HG03457 (cell line): ENCODE data around the gene STPG1.

Experiments used
- ATAC-seq: cut with Tn5 transposase; IDR thresholded peaks from one replicate; pipeline ENCODE4 v1.9.1; 2021; ENCODE audit warnings: moderate number of reproducible peaks; ENCODE audit not compliant: unreplicated experiment

The STPG1 gene

DNA sequence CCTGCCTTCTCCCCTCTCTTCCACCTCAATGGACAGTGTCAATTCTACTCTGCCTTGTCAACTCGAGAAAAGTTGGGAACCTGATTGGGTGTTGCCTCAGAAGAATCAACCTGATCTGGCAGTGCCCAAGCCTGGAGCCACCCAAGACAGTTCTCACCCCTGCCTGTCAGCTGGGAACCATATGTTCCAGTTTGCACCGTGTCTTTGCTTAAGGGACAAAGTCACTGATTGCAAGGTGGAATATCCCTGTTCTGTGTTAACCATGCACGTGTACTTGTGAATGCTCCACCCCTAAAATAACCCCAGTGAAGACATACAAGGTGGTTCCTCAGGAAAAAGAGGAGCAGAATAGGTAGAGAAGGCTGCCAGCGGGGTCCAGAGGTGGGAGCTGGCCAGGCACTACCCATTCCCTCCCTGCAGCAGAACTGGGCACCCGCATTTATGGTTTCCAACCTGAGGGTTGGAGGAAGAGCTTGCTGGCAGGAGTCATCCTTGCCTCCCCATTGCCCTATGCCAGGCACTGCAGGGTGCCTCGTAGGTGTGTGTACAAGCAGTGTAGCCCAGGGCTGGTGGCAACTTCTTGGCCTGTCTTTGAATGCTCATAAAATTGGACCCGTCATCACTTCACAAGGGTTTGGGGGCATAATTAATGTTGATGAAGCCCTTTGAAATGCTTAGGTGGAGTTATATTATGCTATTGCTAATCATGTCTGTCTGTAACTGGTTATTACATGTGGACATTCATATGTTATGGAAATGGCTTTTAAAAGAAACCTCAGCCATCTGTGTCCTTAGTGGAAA lies 13.4 kb upstream of the STPG1 start:
- no peak for ATAC-seq

DNA sequence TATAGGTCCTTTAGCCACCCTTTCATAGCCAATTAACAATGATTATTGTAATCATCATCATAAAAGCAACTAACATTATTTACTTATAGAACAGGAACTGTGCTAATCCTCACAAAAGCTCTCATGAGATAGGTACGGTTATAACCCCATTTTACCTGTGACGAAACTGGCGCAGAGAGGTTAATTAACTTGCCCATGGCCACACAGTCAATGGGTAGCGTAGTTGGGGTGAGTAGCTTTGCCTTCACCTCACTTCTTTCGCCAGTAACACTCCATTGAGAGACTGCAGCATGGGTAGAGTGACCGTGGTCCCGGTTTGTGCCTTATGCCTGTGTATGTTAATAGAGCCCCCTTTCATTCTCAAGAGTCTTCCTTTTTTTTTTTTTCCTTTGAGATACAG lies 12.3 kb upstream of the STPG1 start:
- no peak for ATAC-seq

- no peak for ATAC-seq
Observed at GRCh38 chr1:24425441-24425840, 11.9 kb upstream of the STPG1 start.

- no peak for ATAC-seq
Observed at GRCh38 chr1:24424990-24425389, 11.4 kb upstream of the STPG1 start.

- no peak for ATAC-seq
Observed at GRCh38 chr1:24424207-24424606, 10.6 kb upstream of the STPG1 start.

DNA sequence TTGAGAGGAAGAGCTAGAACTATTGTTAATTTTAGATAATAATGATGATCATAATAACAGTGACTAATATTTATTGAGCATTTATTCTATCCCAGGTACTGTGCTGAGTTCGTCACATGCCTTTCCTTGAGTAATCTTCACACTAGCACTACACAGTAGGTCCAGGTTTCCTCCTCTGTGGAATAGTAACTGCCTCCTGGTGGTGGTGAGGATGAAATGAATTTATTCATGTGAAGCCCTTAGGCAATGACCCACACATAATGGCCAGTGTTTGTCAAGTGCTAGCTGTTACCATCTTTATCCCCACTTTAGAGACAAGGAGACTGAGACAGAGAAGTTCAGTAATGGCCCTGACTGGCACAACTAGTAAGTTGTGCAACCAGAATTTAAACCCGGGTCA lies 7.9 kb upstream of the STPG1 start:
- ATAC-seq = no peak

GRCh38 chr1:24420547-24420946 lies 7.0 kb upstream of the STPG1 start:
- ATAC-seq = no peak

DNA sequence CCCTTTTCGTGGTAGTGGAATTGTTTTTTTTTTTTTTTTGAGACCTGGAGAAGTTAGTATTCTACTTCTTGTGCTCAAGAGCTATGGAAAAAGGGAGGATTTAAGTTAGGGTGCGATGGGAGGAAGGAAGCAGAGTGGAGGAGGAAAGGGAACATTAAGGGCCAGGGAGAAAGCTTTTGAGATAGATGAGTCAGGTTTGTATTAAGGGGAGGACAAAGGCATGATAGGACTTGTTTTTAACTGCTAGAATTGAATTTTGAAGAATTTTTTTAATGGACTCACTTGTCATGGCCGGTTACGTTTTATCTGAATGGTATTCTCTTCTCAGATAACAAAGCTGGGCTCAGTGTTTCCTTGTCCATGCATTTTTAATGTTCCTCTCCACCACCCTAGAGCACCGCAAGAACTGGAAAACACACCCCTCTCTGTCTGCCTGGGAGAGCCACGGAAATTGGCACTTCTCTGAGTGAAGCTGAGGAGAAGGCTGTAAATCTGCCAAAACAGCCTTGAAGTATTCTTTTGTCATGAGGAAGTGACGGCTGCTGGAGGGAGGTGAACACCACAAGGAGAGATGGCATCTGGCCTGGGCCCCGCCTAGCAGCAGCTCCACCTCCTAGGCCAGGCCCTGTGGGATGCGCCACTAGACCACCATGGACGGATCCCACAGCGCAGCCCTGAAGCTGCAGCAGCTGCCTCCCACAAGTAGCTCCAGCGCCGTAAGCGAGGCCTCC lies 5.5 kb upstream of the STPG1 start:
- ATAC-seq = no peak

- no peak for ATAC-seq
Observed at GRCh38 chr1:24417681-24418080, 4.1 kb upstream of the STPG1 start.

DNA sequence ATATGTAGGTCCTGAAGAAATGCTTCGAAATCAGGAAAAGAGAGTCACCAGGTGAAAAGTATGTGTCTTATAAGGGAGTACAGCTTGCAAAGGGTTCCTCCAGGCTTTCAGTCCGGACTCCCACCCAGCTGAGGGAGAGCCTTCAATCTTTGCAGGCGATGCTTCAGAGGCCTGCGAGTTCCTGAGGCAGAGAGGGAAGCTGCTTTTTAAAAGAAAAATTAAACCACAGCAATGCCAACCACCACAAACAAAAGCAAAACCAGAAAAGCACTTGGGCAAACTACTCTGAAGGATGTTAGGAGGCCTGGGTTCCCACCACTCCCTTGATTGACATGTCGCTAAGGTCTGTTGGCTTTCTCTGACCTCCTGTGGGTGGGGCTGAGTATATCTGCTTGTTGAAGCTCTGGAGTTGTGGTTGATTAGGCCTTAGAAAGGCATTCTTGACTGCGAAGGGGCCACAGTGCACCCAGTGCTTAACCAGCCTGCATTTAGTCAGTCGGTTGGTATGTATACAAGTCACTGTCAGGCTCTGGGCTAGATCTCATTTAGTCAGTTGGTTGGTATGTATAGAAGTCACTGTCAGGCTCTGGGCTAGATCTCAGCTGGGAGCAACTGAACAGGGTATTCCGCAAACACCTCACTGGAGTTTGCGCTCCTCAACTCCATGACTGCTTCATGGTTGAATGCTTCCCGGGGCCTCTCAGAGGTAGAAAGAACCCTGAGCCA lies 3.2 kb upstream of the STPG1 start:
- no peak for ATAC-seq

DNA sequence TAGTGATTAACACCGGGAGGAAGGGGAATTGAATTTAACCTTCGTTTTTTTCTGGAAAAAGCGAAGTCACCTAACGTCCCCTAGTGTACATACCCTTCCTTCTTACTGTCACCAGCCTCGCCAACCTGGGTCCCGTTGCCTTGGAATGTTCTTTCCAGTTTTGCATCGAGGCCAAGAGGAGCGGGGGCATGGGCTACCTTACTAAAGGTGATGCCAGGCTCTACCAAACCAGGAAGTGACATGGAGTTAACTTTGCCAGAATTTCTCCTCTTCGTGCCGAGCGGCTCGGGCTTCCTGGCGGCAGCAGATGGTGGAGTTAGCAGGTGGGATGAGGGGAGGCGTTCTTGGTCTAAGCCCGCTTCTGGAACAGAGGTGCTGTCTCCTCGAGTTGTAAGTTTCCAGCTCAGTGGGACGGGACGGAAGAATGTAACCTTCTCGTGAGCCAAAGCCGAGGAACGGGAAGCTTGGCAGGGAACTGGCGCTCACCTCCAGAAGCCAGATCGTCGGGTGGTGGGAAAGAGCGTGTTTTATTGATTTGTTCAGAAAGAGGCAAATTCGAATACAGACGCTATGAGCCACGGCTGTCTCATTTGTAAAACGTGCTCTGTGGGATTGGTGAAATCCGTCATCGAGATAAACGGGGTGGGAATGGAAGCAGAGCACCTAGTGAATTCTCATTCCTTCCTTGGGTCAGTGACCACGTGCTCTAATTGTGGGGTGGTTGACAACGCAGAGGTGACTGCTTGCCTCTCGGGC lies 2.5 kb upstream of the STPG1 start:
- ATAC-seq = peak; percentile 1

- peak; percentile 79 for ATAC-seq
Observed at GRCh38 chr1:24415334-24415909, 1.8 kb upstream of the STPG1 start, which contains the start of gene NIPAL3. Gene NIPAL3 (plus strand): TSS chr1:24415802. CDS start chr1:24419548, 3,746 bp downstream.

GRCh38 chr1:24414775-24415333 lies 1.3 kb upstream of the STPG1 start:
- no peak for ATAC-seq

GRCh38 chr1:24412408-24412807 lies 1.2 kb downstream of the STPG1 start:
- ATAC-seq = no peak

- ATAC-seq = no peak
Observed at GRCh38 chr1:24411963-24412362, 1.6 kb downstream of the STPG1 start.

GRCh38 chr1:24410750-24411149 lies 2.8 kb downstream of the STPG1 start:
- ATAC-seq = no peak

GRCh38 chr1:24409535-24409934 lies 4.0 kb downstream of the STPG1 start:
- ATAC-seq = no peak

- ATAC-seq = no peak
Observed at GRCh38 chr1:24406788-24407187, 6.8 kb downstream of the STPG1 start.

- no peak for ATAC-seq
Observed at GRCh38 chr1:24403806-24404205, 9.8 kb downstream of the STPG1 start.

- ATAC-seq = no peak
Observed at GRCh38 chr1:24400065-24400464, 13.5 kb downstream of the STPG1 start.
